Epidermal melanocyte (primary cell): ENCODE results near the gene CERS6.
"Not testable (repeated sequence)": the region's sequence is repeated elsewhere in the genome, so short reads cannot be mapped to it uniquely, and the experiment has no call there.

Experiments
- DNase-seq: peaks from one replicate; pipeline ENCODE4 v3.0.0; 2011; ENCODE audit warnings: low spot score; ENCODE audit not compliant: insufficient read length

CERS6 gene

GRCh38 chr2:168765401-168765800 lies 309.3 kb downstream of the CERS6 start:
- no peak for DNase-seq

- DNase-seq = no peak
Measured at GRCh38 chr2:168766600-168766999, 310.5 kb downstream of the CERS6 start.

- no peak for DNase-seq
Measured at GRCh38 chr2:168767258-168767657, 311.2 kb downstream of the CERS6 start.

- DNase-seq = not testable (repeated sequence)
Measured at GRCh38 chr2:168768357-168768756, 312.3 kb downstream of the CERS6 start.

GRCh38 chr2:168770796-168771195 lies 314.7 kb downstream of the CERS6 start:
- no peak for DNase-seq

DNA sequence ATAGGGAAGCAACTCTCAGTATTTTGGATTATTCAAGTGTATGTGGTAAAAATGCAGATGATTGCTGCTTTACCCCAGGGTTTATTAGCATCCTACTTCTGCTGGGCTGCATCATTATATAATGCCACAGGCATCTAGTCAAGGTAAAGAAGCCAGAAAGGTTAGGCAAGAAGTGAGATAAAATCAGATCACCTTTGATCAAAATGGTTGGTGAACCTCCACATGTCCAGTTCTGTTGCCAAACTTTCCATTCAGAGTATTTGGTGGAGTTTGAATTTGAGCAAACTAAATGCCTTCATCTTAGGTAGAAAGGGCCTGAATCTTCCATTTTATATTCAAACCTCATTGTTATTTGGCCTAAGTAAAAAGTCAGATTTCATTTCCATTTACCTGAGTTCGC lies 316.6 kb downstream of the CERS6 start:
- no peak for DNase-seq

DNA sequence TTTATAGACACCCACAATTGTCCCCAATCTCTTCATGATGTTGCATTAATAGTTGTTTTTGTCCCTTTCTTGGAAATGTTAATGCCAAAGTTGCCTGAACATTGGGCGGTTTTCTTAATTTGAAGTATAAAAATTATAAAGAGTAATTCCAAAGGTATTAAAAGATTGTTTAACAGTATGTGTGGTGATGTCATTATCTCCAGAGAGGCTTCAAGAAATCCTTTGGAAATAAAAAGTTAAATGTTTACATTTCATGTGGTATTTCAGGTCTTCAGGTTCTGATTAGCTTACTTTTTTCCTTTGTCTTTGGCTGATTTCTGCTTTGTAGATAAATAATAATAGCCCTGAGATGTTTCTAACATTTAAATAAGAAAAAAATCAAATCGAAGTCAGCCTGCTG lies 317.1 kb downstream of the CERS6 start:
- DNase-seq = no peak

- DNase-seq = no peak
Measured at GRCh38 chr2:168773719-168774521, 317.8 kb downstream of the CERS6 start.

DNA sequence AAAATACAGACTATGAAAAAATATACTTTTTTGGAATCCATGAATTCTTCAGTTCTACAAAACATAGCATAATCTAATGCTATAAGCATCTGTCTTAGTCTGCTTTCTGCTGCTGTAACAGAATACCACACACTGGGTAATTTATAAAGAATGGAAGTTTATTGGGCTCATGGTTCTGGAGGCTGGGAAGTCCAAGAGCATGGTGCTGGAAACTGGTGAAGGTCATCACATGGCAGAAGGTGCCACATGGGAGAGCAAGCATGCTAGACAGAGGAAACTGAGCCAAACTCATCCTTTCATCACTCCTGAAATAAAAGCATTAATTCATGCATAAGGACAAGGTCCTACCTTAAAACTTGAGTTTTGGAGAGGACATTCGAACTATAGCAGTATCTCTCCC lies 319.8 kb downstream of the CERS6 start:
- no peak for DNase-seq

DNA sequence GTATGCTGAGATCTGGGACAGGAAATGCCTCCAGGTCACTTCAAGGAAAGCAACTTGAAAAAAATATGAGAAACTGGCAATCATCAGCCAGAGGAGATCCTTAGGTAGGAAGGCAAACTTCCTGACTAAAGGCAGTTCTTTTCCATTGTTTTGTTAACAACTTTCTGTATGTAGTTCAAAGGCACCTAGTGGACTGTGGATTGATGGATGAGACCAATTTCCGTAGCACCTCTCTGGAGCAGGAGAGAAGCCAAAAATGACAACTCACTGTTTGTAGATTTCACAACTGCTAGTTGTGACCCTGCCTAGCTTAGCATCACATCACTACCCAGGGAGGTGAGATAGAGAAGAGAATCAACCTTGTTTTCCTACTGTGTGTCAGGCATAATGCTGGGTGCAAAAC lies 324.6 kb downstream of the CERS6 start:
- no peak for DNase-seq

DNA sequence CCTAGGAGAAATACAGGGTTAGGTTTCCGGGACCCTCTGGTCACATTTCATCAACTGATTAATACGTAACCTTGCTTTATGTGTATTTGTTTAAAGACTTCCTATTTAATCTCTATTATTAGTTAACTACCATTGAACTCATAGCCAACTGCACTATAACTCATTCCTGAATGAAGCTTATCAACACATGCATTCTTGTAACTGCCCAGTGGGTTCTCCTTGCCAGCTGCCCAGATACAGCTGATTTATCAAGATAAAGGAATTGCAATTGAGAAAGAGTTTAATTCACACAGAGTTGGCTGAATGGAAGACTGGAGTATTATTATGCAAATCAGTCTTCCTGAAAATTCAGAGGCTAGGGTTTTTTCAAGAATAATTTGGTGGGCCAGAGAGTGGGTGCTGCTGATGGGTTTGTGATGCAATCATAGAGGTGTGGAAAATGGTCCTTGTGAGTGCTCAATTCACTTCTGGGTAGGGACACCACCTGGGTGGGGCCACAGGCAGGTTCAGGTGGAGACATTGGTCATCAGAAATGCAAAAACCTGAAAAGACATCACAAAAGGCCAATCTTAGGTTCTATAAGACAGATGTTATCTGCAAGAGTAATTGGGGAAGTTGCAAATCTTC lies 325.2 kb downstream of the CERS6 start:
- no peak for DNase-seq

GRCh38 chr2:168782271-168782670 lies 326.2 kb downstream of the CERS6 start:
- DNase-seq = no peak

DNA sequence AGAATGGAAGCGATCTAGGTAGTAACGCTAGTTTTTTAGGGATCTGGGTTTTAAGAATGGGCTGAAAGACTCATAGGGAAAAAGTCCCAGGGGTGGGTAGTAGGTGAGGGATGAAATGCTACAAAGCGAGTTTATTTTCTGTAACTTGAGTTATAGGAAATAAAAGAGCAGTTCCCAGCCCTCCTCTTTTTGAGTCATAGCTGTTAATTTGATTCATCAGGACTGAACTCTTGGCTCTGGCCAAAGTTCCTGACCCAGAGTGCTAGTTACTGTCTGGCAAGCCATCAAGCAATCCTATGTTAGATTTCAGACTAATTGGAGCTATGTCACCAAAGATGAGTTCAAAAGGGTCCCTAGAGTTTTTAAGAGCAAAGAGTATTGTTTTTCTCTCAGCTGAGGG lies 328.9 kb downstream of the CERS6 start:
- no peak for DNase-seq

DNA sequence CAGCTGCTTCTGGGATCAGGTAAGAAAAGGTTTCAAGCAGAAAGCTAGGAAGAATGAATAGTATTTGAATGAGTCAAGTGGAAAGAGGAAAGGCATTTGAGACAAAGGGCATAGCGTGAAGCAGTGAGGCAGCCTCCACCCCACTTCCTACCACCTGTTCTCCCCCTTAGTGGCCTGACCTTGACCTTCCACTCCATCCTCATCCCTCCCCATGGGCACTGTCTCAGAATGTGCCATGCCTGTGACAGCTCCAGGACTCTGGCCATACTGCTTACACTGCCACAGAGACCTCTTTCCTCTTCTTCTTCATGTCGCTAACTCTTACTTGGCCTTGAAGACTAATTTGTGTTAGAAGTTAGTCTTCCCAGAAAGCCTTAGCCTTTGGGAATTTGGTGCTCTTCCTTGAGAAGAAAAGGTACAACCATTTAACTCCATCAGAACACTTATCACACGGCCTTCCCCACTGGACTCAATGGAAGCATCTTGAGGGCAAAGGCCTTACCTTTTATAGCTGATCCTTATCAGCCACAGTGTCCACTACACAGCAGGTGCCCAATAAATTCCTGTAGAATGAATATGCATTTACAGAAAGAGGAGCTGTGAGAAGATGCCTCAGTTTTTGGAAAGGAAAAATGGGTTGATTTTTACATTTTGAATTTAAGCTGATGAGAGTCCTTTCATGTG lies 331.2 kb downstream of the CERS6 start:
- no peak for DNase-seq

DNA sequence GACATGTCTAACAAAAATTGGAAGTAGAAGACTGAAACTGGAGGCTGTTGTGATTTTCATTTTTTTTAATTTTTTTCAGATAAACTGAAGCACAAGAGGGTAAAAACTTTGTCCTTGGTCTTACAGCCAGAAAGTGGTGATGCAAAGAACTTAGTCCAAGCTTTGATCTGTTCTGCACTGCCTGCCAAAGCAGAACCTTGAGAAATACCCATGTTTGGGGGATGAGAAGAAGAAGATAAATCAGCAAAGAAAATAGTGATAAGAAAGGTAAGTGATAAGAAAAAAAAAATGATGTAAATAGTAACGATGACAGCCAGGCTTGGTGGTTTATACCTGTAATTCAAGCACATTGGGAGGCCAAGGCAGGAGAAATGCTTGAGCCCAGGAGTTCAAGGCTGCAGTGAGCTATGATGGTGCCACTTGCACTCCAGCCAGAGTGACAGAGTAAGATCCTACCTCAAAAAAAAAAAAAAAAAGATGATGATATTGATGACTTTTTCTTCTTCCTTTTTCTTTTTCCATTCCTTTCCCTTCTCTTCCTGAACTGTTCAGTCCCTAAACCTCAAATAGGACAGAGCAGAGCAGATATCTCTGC lies 331.8 kb downstream of the CERS6 start:
- no peak for DNase-seq

GRCh38 chr2:168789776-168790175 lies 333.7 kb downstream of the CERS6 start:
- DNase-seq = no peak

DNA sequence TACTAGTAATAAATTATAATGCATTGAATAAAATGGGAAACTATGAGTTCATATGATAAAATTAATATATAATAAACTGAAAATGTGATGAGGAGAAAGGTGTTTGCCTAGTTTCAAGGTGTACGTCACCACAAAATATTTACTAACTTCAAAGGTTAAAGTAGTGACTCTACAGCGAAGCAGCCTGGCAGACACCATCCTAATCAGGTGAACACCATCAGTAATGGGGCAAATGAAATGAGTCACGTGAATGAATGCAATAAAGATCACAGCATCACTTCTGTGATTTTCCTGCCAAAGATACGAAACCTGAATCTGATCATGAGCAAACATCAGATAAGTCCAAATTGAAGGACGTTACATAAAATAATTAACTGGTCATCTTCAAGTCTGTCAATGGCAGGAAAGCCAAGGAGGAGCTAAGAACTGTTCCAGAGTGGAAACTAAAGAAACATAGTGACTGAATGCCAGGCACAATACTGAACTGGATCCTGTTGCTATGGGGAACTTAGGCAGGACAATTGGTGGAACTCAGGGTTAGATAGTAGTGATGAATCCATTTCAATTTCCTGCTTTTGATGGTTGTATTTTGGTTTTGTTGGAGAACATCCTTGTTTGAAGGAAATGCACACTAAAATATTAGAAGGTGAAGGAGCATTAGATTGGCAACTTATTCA lies 334.3 kb downstream of the CERS6 start:
- DNase-seq = no peak

DNA sequence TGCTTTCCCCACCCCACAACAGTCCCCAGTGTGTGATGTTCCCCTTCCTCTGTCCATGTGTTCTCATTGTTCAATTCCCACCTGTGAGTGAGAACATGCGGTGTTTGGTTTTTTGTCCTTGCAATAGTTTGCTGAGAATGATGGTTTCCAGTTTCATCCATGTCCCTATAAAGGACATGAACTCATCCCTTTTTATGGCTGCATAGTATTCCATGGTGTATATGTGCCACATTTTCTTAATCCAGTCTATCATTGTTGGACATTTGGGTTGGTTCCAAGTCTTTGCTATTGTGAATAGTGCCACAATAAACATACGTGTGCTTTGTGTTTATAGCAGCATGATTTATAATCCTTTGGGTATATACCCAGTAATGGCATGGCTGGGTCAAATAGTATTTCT lies 335.1 kb downstream of the CERS6 start:
- not testable (repeated sequence) for DNase-seq

DNA sequence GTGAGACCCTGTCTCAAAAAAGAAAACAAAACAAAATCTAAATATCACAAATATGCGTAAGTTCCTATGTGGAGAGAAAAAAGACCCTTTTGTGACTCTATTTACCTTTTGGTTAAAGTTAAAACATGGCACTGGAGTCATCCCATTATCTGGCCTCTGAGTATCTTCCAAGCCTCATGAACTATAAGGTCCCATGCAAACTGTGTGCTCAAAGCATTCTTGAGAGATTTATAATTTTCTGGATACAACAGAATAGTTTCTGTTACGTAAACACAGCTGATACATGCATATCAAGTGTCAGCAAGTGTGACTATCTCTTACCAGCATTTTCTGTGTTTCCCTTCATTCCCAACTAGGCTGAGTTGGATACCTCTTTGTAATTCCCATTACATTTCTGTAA lies 337.5 kb downstream of the CERS6 start:
- DNase-seq = no peak

- no peak for DNase-seq
Measured at GRCh38 chr2:168794968-168795367, 338.9 kb downstream of the CERS6 start.

GRCh38 chr2:168796090-168796577 lies 340.1 kb downstream of the CERS6 start:
- DNase-seq = no peak
